Stimulated activated CD8-positive, alpha-beta memory T cell treated with anti-CD3 and anti-CD28 coated beads, Interleukin-2, amount 100 ng/mL, for 1 hour (primary cell): ENCODE results near the gene OR4D2.
"Not testable (repeated sequence)": the region's sequence is repeated elsewhere in the genome, so short reads cannot be mapped to it uniquely, and the experiment has no call there.

Source experiments
- DNase-seq, 2 donors: peaks; one replicate each; pipeline ENCODE4 v3.0.0-alpha.2; 2020; ENCODE audit warnings: low read depth in 2 of 2

The OR4D2 gene

DNA sequence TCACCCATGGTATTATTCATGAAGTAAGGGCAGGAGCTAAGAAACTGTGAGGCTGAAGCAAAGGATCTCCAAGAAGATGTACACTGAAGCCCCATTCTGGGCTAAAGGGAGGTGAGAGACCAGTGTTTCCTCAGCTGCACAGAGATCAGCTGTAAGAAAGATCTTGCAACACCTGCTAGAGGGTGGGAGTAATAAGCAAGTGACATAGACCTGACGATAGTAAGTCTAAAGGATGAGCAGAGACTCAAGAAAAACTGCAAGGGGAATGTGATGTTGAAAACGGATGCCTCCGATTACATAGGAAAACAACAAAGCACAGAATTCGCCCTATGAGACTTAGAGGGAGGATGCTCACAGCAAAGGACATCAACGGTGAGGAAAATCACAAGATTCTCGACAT is at the start of gene OR4D2:
OR4D2 (plus strand) TSS at position 301 of the 400 bp plus-strand sequence. CDS start 2,674 bp downstream, outside the sequence.
- no peak for DNase-seq

DNA sequence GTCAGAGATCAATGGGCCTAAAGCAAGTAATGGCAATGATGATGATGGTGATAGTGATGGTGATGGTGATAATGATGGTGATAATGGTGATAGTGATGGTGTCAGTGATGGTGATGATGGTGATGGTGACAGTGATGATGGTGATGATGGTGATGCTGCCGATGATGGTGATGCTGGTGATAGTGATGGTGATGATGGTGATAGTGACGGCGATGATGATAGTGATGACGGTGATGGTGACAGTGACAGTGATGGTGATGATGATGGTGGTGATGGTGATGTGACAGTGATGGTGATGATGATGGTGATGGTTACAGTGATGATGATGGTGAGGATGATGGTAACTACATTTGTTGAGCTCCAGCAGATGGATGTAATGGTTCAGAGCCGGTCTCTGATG is 49.4 kb upstream of the OR4D2 start:
- no peak for DNase-seq

DNA sequence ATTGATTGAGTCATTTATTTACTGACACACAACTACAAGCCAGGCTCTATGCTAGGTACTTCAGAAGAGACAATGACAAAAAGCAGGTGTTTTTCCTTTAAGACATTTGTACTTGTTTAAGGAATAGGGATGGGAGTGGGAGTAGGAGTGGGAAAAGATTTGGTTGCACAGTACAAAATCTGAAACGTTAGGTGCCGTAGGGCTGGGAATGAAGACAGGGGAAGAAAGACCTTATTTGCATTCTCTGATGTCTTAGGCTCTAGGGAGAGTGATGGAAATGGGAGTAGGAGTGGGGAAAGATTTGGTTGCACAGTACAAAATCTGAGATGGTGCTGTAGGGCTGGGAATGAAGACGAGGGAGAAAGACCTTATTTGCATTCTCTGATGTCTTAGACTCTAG is 47.3 kb upstream of the OR4D2 start:
- no peak for DNase-seq

DNA sequence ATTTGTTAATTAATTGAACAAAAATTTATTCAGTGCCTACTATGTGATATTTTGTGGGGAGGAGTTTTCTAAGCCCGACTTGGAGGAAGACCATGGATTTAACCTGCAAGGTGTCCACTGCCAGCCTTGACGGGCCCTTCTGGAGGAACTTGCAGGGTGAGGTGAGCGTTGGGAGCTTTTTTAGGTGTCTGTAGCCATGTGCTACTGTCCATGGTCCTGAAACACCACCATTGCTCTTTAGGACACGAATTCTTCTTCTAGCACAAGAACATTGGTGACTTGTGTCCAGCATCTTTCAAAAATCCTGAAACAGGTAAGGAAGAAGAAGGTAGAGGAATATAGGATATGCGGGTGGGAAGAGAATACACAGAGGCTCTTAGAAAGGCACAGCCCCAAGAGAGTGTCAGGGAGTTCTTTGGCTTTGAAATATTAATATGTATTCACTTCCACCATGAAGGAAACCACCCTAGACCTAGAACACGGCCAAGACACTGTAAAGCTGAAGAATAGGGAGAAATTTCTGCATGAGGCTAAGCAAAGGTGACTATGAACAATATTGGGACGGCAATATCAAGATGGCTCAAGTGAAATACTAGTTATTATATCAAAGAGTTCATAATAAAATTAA is 46.5 kb upstream of the OR4D2 start:
- DNase-seq = no peak

DNA sequence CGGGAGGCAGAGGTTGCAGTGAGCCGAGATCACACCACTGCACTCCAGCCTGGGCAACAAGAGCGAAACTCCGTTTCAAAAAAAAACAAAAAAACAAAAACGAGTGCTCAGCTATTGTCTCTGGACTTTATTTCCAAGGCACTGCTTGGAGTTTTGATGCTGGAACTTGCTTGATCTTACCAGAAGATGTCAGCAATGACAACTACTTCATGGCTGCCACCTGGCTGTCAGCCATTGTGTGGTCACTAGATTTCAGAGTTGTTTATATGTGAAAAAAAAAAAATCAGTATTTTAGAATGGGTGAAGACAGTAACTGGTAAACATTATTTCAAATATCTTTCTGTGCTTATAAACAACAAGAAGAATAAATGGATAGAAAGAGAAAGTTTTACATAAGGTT is 44.9 kb upstream of the OR4D2 start:
- DNase-seq = peak in 1 of 2 donors; percentile 9

DNA sequence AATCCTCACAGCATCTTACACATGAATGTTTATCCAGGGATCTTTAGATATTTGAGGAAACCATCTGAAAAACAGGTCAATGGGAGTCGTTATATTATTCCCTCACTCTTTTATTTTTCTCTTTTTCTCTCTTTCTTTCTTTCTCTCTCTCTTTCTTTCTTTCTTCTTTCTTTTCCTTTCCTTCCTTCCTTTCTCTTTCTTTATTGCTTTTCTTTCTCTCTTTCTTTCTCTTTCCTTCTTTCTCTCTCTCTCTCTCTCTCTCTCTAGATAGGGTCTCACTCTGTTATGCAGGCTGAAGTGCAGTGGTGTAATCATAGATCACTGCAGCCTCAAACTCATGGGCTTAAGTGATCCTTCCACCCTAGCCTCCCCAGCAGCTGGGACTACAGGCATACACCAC is 38.9 kb upstream of the OR4D2 start:
- no peak for DNase-seq

DNA sequence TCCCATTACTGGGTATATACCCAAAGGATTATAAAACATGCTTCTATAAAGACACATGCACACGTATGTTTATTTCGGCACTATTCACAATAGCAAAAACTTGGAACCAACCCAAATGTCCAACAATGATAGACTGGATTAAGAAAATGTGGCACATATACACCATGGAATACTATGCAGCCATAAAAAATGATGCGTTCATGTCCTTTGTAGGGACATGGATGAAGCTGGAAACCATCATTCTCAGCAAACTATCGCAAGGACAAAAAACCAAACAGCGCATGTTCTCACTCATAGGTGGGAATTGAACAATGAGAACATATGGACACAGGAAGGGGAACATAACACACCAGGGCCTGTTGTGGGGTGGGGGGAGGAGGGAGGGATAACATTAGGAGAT is 34.1 kb upstream of the OR4D2 start:
- not testable (repeated sequence) for DNase-seq

DNA sequence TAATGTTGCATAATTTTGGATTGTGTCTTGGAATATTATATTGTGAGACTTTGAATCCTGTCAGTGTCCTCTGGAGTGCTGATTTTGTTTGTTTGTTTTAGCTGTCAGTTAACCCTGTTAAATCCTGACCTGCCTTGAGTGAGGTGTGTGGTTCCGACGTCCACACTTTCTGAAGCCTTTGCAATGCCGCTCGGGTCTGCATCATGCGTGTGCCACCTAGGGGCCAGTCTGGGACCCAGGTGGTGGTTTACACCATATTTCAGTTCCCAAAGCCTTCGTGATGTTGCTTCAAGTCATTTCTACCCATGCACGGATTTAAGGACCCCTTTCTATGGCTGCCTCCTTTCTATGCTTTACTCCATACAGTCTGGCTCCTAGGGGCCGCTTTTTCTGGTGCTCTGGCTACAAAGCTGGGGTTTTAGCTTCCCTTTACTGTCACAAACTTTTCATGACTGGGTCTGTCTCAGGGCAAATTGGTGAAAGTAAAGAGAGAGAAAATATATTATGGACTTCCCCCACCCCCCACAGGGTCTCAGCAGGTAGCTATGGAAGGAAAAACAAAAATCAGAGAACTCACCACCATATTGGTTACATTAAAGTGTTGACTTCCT is 30.0 kb upstream of the OR4D2 start:
- DNase-seq = no peak

DNA sequence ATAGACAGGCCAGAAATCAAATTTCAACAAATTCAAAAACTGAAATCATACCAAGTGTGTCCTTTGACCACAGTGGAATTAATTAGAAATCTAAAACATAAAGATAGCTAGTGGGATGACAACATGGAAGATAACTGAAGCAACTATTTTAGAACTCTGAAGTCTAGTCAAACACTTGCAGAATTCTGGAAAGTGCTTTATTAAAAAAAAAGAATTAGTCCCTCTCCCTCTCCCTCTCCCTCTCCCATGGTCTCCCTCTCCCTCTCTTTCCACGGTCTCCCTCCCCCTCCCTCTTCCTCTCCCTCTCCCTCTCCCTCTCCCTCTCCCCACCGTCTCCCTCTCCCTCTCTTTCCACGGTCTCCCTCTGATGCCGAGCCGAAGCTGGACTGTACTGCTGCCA is 25.3 kb upstream of the OR4D2 start:
- DNase-seq = no peak

DNA sequence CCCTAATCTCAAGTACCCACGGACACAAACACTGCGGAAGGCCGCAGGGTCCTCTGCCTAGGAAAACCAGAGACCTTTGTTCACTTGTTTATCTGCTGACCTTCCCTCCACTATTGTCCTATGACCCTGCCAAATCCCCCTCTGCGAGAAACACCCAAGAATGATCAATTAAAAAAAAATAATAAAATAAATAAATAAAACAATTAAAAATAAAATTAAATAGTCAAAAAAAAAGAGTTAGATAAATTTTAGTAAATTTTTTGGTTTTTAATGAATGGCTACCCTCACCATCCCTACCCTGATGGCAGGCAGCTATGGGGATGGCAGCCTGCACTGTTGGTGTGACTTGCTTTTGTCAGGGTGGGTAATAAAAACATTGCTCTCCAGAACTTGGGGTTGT is 23.4 kb upstream of the OR4D2 start:
- DNase-seq = not testable (repeated sequence)

DNA sequence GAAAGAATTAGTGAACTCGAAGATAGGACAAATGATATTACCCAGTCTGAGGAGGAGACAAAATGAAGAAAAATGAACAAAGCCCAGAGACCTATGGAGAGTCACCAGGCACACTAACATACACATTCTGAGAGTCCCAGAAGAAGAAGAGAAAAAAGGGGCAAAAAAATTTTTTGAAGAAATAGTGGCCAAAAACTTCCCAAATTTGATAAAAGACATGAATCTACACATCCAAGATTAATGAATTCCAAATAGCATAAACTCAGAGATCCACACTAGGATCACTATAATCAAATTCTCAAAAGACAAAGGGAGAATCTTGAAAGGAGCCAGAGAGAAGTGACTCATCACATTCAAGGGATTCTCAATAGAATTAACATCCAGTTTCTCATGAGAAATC is 22.0 kb upstream of the OR4D2 start:
- no peak for DNase-seq

DNA sequence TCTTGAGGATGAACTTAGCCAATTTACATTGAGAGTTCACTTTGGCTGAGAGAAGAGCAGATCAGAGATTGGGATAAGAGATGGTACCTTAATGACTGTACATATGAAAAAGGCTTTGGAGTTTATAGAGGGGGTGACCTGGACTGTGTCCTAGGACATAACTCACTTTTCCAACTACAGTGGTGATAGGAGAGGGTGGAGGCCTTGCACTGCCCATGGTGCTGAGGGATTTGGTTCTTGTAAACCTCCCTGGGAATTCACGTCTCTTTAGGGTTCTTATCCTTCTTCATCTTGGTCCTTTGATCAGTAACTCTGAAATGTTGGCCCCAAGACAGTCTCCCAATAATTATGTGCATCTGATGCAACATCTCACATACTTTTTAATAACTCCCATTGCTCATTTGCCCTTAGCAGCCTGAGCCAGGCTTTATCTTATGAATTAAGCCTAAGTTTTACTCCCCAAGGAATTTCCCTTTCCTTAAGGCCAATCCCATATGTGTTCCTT is 18.8 kb upstream of the OR4D2 start, which contains the start of gene OR4D1:
OR4D1 (plus strand) TSS at position 455 of the 505 bp plus-strand sequence. CDS start 6,770 bp downstream, outside the sequence.
- no peak for DNase-seq

DNA sequence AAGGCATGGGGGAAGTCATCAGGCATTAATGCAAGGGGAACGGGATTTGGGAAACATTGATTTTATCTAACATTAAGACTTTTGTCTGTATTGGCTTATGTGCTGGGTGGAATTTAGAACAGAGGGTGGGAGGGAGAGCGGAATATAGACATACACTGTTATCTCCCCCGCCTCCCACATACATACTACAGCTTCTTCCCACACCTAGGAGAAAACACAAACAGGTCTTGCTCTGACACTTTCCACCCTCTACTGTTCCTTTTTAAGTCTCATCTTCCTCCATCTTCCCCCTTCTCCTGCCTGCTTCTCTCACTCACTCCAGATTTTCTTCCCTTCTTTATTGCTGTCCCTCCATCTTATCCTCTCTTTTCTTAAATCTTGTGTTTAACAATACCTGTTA is 18.2 kb upstream of the OR4D2 start:
- no peak for DNase-seq

DNA sequence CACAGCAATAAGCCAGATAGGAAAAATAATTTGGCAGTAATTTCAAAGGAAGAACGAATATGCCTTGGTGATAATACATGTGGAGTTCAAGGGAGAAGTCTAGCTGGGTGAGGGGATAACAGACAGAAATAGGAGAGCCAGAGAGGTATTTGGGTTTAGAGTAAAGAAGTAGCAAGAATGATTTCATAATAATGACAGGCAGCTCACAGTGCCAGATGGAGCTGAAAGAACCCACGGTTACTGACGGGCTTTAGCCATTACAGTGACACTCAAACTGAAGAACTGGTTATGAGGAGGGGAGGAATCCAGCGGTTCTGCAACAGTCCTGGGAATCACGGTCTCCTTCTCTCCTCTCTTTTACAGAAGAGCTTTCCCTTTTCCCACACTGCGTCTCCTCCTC is 16.4 kb upstream of the OR4D2 start:
- no peak for DNase-seq

DNA sequence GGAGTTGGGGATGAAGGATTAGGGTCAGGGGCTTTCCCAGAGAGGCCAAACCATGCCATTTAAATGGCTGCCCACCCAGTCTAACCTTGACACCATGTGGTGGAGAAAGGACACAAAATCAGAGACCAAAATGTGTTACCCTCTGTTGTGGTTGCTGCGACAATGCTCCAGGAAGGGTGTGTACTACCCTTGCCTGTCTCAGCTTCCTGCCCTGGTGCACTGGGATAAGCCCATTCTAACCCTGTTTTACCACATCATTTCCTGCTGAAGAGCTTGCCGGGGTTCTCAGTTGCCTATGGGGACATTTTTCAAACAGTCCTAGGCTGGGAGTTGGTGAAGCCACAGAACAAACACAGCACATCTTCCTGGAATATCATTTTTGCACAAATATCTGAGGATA is 13.7 kb upstream of the OR4D2 start:
- peak; percentile 4 to 26 for DNase-seq

DNA sequence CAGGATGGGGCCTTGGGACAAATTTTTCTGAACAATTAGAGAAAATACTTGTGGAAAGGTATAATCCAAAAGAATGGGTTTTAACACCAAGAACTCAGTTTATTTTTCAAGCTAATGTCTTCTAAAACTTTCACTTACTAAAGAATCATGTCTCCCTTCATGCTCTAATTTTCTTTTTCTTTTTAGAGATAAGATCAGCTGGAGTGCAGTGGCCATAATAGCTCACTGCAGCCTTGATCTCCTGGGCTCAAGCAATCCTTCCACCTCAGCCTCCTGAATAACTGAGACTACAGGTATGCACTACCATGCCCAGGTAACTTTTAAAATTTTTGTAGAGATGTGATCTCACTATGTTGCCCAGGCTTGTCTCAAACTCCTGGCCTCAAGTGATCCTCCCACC is 13.1 kb upstream of the OR4D2 start:
- DNase-seq = no peak

DNA sequence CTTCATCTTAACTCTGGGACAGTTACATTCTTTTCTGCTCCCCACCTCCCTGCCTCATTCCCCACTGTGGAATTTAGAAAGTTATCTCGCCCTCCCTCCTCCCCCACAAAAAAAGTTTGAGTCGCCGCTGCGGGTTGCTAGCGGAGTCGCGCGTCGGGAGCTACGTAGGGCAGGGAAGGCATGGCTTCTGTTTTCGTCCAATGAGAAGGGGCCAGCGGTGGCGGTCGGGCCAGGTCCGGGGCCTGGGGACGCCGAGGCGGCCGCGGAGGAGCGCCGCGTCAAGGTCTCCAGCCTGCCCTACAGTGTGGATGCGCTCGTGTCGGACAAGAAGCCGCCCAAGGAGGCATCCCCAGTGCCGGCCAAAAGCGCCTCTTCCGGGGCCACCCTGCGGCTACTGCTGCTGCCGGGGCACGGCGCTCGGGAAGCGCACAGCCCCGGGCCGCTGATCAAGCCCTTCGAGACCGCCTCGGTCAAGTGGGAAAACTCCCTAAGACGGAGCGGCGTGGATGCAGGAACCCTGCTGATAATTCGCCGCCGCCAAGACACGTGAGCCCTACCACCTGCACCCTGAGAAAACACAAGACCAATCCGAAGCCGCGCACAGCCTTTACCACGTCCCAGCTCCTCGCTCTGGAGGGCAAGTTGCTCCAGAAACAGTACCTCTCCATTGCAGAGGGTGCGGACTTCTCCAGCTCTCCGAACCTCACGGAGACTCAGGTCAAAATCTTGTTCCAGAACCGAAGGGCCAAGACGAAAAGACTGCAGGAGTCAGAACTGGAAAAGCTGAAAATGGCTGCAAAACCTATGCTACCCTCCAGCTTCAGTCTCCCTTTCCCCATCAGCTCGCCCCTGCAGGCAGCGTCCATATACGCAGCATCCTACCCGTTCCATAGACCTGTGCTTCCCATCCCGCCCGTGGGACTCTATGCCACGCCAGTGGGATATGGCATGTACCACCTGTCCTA is 9.7 kb upstream of the OR4D2 start:
- DNase-seq = peak; percentile 4 to 28

DNA sequence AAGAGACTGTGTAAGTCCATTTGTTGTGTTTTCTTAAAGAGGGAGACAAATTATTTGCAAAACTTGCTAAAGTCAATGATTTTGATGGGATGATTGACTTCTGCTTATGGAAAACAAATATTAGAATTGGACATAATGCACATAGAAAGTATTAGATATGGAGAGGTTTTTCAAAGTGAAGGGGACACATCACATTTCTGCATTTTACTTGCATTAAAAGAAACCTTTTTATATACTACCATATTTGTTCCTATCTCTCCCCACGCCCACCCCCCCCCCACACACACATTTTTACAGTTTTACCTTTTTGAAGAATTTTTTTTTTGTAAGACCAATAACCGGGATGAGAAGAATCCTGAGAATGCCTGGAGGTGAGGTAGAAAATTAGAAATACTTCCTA is 8.6 kb upstream of the OR4D2 start:
- DNase-seq = no peak

DNA sequence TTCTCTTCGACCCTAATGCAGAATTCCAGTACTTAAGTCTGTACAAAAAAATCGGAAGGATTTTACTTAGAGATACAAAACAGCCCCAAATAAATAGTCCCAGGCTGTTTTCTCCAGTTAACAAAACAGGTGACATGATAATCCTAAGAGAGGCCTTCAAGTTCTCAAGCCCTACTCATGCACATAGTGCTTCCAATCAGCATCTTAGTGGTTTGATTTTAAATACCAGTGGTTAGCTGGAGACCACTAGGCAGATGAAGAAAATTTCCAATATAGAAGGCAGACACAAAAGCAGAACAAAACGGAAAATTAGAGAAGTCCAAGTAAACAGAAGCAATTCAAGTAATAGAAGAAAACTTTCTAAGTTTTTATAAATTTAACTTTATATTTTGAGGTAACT is 5.2 kb upstream of the OR4D2 start:
- DNase-seq = no peak

DNA sequence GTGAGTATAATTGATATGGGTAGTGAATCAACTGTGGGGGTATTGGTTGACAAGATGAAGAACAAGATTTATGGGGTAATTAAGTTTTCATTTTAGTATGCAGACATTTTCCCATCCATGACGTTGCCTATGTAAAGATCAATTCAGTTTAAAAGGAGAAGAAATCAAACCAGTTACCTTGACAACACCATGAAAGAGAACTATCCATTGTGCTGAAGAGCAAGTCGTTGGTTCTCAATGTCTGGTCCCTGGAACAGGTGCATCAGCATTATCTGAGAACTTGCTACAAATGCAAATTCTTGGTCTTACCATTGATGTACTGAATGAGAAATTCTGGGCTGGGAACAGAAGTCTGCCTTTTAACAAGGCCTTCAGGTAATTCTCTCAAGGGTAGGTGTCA is 801 bp upstream of the OR4D2 start:
- DNase-seq = no peak

DNA sequence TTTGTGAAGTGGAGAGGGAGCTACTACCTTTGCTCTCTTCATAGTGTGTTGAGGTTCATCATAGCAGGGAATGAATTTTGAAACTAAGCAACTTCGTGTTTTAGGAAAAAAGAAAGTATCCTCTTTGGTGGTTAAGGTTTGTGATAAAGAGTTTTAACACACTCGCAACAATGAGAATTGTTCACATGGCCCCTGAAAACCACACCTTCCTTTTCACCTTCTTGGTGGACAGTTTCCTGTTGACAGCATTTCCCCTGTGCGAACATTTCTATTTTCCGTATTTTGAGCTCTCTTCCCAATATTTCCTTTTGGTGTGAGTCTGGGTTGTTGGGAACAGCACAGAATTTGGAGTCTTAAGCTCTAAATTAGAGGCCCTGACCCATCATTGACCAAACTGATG is 3.8 kb downstream of the OR4D2 start:
- DNase-seq = no peak

DNA sequence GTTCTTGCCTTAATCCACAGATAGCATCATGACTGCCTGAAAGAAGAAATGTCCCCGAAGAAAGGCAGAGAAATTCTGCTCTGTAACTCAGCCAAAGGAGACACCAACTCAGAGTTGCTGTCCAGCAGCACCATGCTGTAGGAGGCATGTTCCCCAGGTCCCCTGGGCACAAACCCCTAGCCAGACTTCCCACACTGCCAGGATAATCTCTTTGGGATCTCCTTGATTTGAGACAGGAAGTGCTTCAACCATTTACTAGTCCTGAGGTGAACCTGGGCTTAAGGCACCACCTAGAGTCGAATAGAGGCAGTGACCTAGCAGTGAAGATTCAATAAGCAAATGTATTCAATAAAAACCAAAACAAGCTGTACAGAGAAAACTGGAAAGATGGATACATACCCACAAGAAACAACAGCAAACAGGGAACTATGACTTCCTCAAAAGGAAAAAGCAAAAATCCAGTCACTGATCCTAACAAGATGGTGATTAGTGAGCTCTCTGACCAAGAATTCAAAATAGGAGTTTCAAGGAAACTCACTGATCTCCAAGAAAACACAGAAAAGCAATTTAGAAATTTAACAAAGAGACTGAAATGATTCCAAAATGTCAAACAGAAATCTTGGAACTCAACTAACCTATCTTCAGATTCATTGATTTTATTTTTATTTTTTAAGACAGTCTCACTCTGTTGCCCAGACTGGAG is 5.7 kb downstream of the OR4D2 start:
- peak in 1 of 2 donors; percentile 16 for DNase-seq
